SK-N-SH (cell line): ENCODE results near the gene BABAM2.

Source experiments
- CTCF ChIP-seq: fragments of 200-600 bp; sonication (generic); IDR thresholded peaks from 2 replicates; pipeline ENCODE4 v1.6.1; 2017; ENCODE audit warnings: antibody characterized with exemption, mild to moderate bottlenecking, moderate library complexity
- EZH2phosphoT487 ChIP-seq: fragments of 200-600 bp; sonication (generic); IDR thresholded peaks from 2 replicates; pipeline ENCODE4 v1.6.1; 2017; ENCODE audit warnings: low read depth, mixed run types, mild to moderate bottlenecking, antibody characterized with exemption, moderate library complexity, borderline replicate concordance
- FOXM1 ChIP-seq: IDR thresholded peaks from 2 replicates; pipeline ENCODE4 v1.4.0; 2012; ENCODE audit warnings: low read depth, mild to moderate bottlenecking
- MAX ChIP-seq: IDR thresholded peaks from 2 replicates; pipeline ENCODE4 v1.4.0; 2012; ENCODE audit warnings: low read depth
- MEF2A ChIP-seq: IDR thresholded peaks from 2 replicates; pipeline ENCODE4 v1.4.0; 2012; ENCODE audit warnings: low read depth, borderline replicate concordance
- NFIC ChIP-seq: IDR thresholded peaks from 2 replicates; pipeline ENCODE4 v1.4.0; 2012; ENCODE audit warnings: borderline replicate concordance
- RXRA ChIP-seq: IDR thresholded peaks from 2 replicates; pipeline ENCODE4 v1.4.0; 2012; ENCODE audit warnings: low read depth, mild to moderate bottlenecking, borderline replicate concordance
- YY1 ChIP-seq: IDR thresholded peaks from 2 replicates; pipeline ENCODE4 v1.4.0; 2012; ENCODE audit warnings: low read depth, mild to moderate bottlenecking
- ZBTB33 ChIP-seq: IDR thresholded peaks from 2 replicates; pipeline ENCODE4 v1.4.0; 2012; ENCODE audit warnings: low read depth, borderline replicate concordance
- TF ChIP-seq, protein P1 (sequence below): IDR thresholded peaks from 2 replicates; pipeline ENCODE4 v1.4.0; 2012; ENCODE audit warnings: low read depth, borderline replicate concordance

DNA sequence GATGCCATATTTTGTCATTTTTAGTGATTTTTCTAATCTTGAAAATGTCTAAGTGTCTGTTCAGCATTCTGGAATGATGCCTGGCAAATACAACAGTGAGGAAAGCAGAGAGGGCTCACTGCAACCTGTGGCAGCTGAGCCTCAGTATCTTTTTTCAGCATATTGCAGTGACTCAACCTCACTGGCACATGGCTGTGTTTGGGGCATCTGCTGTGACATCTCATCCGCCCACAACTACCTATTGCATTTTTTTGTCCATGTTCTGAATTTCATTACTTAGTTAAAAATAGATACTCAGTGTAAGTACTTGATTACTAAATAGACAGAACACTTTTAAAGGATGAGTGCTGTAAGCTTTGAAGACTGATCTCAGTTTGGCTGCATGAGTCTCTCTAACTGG is 10.7 kb downstream of the BABAM2 start:
- no peak for TF ChIP-seq CTCF
- TF ChIP-seq, protein P1, sequence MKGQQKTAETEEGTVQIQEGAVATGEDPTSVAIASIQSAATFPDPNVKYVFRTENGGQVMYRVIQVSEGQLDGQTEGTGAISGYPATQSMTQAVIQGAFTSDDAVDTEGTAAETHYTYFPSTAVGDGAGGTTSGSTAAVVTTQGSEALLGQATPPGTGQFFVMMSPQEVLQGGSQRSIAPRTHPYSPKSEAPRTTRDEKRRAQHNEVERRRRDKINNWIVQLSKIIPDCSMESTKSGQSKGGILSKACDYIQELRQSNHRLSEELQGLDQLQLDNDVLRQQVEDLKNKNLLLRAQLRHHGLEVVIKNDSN, result no peak
- no peak for TF ChIP-seq ZBTB33
- TF ChIP-seq MEF2A, result 0 out of 2 replicates have a peak, but pooled peaks have one; percentile 15
- TF ChIP-seq RXRA, result no peak
- peak; percentile 62; the same call in 1 of the 2 replicates for TF ChIP-seq MAX
- no peak for TF ChIP-seq EZH2phosphoT487
- 0 out of 2 replicates have a peak, but pooled peaks have one; percentile 14 for TF ChIP-seq NFIC
- TF ChIP-seq YY1, result no peak
- TF ChIP-seq FOXM1, result no peak
